HL-60 (cell line): ENCODE data around the gene LILRB4.

ENCODE experiments used
- DNase-seq, 2 experiments: peaks; one replicate each; pipeline ENCODE4 v3.0.0-alpha.2; 2010 to 2020; ENCODE audit warnings: low read depth in 1 of 2, low spot score in 1 of 2
- H3K27ac ChIP-seq: fragments of 250-450 bp; sonication (Bioruptor Pico); replicated peaks from 2 replicates; pipeline ENCODE4 v1.5.1; 2020; ENCODE audit warnings: mild to moderate bottlenecking, moderate library complexity
- H3K27me3 ChIP-seq: fragments of 250-450 bp; sonication (Bioruptor Pico); 2 replicates; pipeline ENCODE4 v1.5.1; 2021; ENCODE audit warnings: mild to moderate bottlenecking, moderate library complexity; ENCODE audit not compliant: insufficient read depth, poor library complexity, severe bottlenecking
- H3K4me3 ChIP-seq: replicated peaks from 2 replicates; pipeline ENCODE4 v1.5.1; 2011; ENCODE audit warnings: mild to moderate bottlenecking, control low read depth, low read length; ENCODE audit not compliant: insufficient read depth
- CTCF ChIP-seq: IDR thresholded peaks from one replicate; pipeline ENCODE4 v1.5.1; 2011; ENCODE audit warnings: low read length, control low read depth, inconsistent platforms; ENCODE audit not compliant: insufficient read depth
- GABPA ChIP-seq: IDR thresholded peaks from 2 replicates; pipeline ENCODE4 v1.6.1; 2012; ENCODE audit warnings: low read depth
- POLR2AphosphoS5 ChIP-seq: IDR thresholded peaks from 2 replicates; pipeline ENCODE4 v1.6.1; 2012; ENCODE audit warnings: low read depth
- REST ChIP-seq: IDR thresholded peaks from 2 replicates; pipeline ENCODE4 v1.6.1; 2012; ENCODE audit warnings: low read depth; ENCODE audit not compliant: insufficient replicate concordance
- SPI1 ChIP-seq: IDR thresholded peaks from 2 replicates; pipeline ENCODE4 v1.6.1; 2012; ENCODE audit warnings: low read depth, mild to moderate bottlenecking, borderline replicate concordance

LILRB4 gene

GRCh38 chr19:54653181-54653809, 9.5 kb upstream of the LILRB4 start:
- no peak overlapping the region for H3K27ac ChIP-seq
- DNase-seq, result no peak
- no peak overlapping the region for H3K4me3 ChIP-seq
- peaks cover 5% of the 10 kb centered on the region for H3K27me3 ChIP-seq
- TF ChIP-seq GABPA, result no peak
- TF ChIP-seq CTCF, result peak; percentile 19

- Histone ChIP-seq H3K27ac (no peak overlapping the region), H3K4me3 (no peak overlapping the region), H3K27me3 (peaks cover 8% of the 10 kb centered on the region)
- TF ChIP-seq GABPA (no peak), CTCF (no peak), SPI1 (no peak), REST (no peak), POLR2AphosphoS5 (no peak)
- no peak for DNase-seq
These were observed 8.1 kb upstream of the LILRB4 start for GRCh38 chr19:54654447-54655321.

- Histone ChIP-seq H3K4me3 (no peak overlapping the region), H3K27ac (no peak overlapping the region), H3K27me3 (peaks cover 3% of the 10 kb centered on the region)
- DNase-seq, result no peak
- TF ChIP-seq CTCF (no peak), POLR2AphosphoS5 (no peak), SPI1 (no peak), GABPA (no peak), REST (no peak)
These were observed 3.5 kb upstream of the LILRB4 start for GRCh38 chr19:54659300-54659699.
